ENCODE results near the gene TBC1D9.

The TBC1D9 gene

DNA sequence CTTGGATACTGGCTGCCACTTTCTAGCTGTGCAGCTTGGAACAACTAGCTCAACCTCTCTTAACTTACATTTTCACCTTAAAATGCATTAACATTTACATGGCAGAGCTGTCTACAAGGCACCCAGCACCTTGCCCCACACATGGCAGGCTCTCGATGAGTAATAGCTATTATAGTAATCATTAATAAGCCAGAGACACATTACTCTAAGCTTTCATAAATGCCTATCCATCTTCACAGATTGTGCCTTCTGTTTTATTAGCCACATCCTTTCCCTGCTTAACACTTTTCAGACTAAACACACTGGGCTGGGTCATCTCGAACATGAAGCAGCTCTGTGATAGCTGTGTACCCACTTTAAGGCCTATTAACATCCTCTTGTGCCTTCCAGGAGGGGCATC is 103.6 kb downstream of the TBC1D9 start:
- no peak for TF ChIP-seq EZH2phosphoT487 (IDR thresholded peaks at IDR 0.05; ENCODE audit: low read depth)
- no peak for TF ChIP-seq CTCF (IDR thresholded peaks at IDR 0.05; ENCODE audit: low read depth, low read length)
- Histone ChIP-seq H3K9ac (ENCODE audit: low read length) (no peak overlapping the region), H2AFZ (ENCODE audit: low read depth, low read length) (no peak overlapping the region), H4K20me1 (ENCODE audit: insufficient read depth, low read length) (no peaks in the 10 kb centered on the region), H3K4me1 (ENCODE audit: low read length) (no peaks in the 10 kb centered on the region), H3K36me3 (replicated peaks; ENCODE audit: low read depth, low read length) (no peaks in the 10 kb centered on the region), H3K27me3 (ENCODE audit: low read depth, low read length) (no peaks in the 10 kb centered on the region), H3K4me2 (ENCODE audit: low read length) (no peak overlapping the region), H3K9me3 (ENCODE audit: insufficient read depth, low read length) (no peaks in the 10 kb centered on the region), H3K27ac (ENCODE audit: low read length) (no peak overlapping the region), H3K79me2 (ENCODE audit: low read length) (no peaks in the 10 kb centered on the region), H3K4me3 (ENCODE audit: low read length) (no peak overlapping the region)

DNA sequence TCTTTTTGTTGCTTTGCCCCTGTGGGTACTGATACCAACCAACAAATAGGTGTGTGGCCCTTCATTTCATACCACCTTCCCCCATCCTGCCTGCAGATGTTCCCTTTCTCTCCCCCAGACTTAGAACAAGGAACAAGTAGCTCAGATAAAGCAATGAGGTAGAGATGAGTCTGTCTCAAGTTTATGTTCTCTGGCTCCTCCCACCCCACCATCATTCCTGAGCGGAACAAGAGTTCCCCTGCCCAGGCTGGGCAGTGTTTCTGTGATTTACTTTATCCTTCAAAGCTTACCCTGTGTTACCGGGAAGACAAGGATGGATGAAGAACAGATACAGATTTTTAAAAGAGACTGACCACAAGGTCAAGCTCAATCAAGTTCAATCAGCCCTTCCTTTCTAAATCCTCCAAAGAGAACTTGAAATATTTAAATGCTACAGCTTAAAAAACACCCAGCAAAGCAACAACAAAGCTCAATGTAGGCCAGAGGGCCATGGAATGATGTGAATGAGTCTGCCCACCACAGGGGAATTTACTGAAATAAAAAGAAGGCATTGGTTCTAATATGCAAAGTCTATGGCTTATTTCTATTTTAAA is 107.4 kb downstream of the TBC1D9 start:
- H2AFZ ChIP-seq (ENCODE audit: low read depth, low read length): no peak overlapping the region
- TF ChIP-seq CTCF (IDR thresholded peaks at IDR 0.05; ENCODE audit: low read depth, low read length): no peak
- no peak for TF ChIP-seq EZH2phosphoT487 (IDR thresholded peaks at IDR 0.05; ENCODE audit: low read depth)

GRCh38 chr4:140645614-140646412 is 110.4 kb downstream of the TBC1D9 start:
- Histone ChIP-seq H3K79me2 (ENCODE audit: low read length) (no peaks in the 10 kb centered on the region), H3K4me1 (ENCODE audit: low read length) (no peaks in the 10 kb centered on the region), H3K9me3 (ENCODE audit: insufficient read depth, low read length) (no peaks in the 10 kb centered on the region), H3K36me3 (replicated peaks; ENCODE audit: low read depth, low read length) (no peaks in the 10 kb centered on the region), H3K4me2 (ENCODE audit: low read length) (no peak overlapping the region), H3K27ac (ENCODE audit: low read length) (no peak overlapping the region), H3K27me3 (ENCODE audit: low read depth, low read length) (no peaks in the 10 kb centered on the region), H3K4me3 (ENCODE audit: low read length) (no peak overlapping the region), H3K9ac (ENCODE audit: low read length) (no peak overlapping the region), H2AFZ (ENCODE audit: low read depth, low read length) (no peak overlapping the region), H4K20me1 (ENCODE audit: insufficient read depth, low read length) (no peaks in the 10 kb centered on the region)
- TF ChIP-seq CTCF (IDR thresholded peaks at IDR 0.05; ENCODE audit: low read depth, low read length) (no peak), EZH2phosphoT487 (IDR thresholded peaks at IDR 0.05; ENCODE audit: low read depth) (no peak)

More for the DNA sequence above, 107.4 kb downstream of the TBC1D9 start:
- Histone ChIP-seq H3K4me3 (ENCODE audit: low read length) (no peak overlapping the region), H4K20me1 (ENCODE audit: insufficient read depth, low read length) (no peaks in the 10 kb centered on the region), H3K27ac (ENCODE audit: low read length) (no peak overlapping the region), H3K79me2 (ENCODE audit: low read length) (no peaks in the 10 kb centered on the region), H3K4me1 (ENCODE audit: low read length) (no peaks in the 10 kb centered on the region), H3K36me3 (replicated peaks; ENCODE audit: low read depth, low read length) (no peaks in the 10 kb centered on the region), H3K4me2 (ENCODE audit: low read length) (no peak overlapping the region), H3K27me3 (ENCODE audit: low read depth, low read length) (no peaks in the 10 kb centered on the region), H3K9ac (ENCODE audit: low read length) (no peak overlapping the region), H3K9me3 (ENCODE audit: insufficient read depth, low read length) (no peaks in the 10 kb centered on the region)

DNA sequence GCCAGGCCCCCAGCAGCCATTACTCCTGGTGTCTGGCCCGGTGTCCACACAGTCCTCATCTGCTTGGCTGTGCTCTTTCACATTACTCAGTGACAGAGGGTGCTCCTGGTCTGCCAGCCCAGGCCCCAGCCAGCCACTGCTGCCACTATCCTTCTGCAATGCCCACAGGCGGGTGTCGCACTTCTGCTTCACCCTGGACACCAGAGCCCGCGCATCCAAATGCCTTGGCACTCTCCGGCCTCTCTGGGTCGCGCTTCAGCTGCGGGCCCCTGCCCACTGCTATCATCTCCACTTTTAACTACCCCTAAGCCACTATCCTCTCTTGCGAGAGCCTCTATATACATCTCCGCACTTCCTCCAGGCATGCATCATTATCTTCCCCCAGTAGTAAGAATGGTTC is 111.0 kb downstream of the TBC1D9 start:
- no peak for TF ChIP-seq EZH2phosphoT487 (IDR thresholded peaks at IDR 0.05; ENCODE audit: low read depth)
- no peak for TF ChIP-seq CTCF (IDR thresholded peaks at IDR 0.05; ENCODE audit: low read depth, low read length)
- no peak overlapping the region for H2AFZ ChIP-seq (ENCODE audit: low read depth, low read length)
- no peak overlapping the region for H3K4me3 ChIP-seq (ENCODE audit: low read length)
- no peak overlapping the region for H3K27ac ChIP-seq (ENCODE audit: low read length)
- no peaks in the 10 kb centered on the region for H3K36me3 ChIP-seq (replicated peaks; ENCODE audit: low read depth, low read length)
- H3K79me2 ChIP-seq (ENCODE audit: low read length): no peaks in the 10 kb centered on the region
- no peaks in the 10 kb centered on the region for H3K27me3 ChIP-seq (ENCODE audit: low read depth, low read length)
- H3K4me2 ChIP-seq (ENCODE audit: low read length): no peak overlapping the region
- no peaks in the 10 kb centered on the region for H3K9me3 ChIP-seq (ENCODE audit: insufficient read depth, low read length)
- no peaks in the 10 kb centered on the region for H4K20me1 ChIP-seq (ENCODE audit: insufficient read depth, low read length)
- H3K4me1 ChIP-seq (ENCODE audit: low read length): no peaks in the 10 kb centered on the region
- no peak overlapping the region for H3K9ac ChIP-seq (ENCODE audit: low read length)

Data from OCI-LY3 (cell line).